ENCODE measurements around the gene PGAP1.

Gene PGAP1, protein sequence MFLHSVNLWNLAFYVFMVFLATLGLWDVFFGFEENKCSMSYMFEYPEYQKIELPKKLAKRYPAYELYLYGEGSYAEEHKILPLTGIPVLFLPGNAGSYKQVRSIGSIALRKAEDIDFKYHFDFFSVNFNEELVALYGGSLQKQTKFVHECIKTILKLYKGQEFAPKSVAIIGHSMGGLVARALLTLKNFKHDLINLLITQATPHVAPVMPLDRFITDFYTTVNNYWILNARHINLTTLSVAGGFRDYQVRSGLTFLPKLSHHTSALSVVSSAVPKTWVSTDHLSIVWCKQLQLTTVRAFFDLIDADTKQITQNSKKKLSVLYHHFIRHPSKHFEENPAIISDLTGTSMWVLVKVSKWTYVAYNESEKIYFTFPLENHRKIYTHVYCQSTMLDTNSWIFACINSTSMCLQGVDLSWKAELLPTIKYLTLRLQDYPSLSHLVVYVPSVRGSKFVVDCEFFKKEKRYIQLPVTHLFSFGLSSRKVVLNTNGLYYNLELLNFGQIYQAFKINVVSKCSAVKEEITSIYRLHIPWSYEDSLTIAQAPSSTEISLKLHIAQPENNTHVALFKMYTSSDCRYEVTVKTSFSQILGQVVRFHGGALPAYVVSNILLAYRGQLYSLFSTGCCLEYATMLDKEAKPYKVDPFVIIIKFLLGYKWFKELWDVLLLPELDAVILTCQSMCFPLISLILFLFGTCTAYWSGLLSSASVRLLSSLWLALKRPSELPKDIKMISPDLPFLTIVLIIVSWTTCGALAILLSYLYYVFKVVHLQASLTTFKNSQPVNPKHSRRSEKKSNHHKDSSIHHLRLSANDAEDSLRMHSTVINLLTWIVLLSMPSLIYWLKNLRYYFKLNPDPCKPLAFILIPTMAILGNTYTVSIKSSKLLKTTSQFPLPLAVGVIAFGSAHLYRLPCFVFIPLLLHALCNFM

DNA sequence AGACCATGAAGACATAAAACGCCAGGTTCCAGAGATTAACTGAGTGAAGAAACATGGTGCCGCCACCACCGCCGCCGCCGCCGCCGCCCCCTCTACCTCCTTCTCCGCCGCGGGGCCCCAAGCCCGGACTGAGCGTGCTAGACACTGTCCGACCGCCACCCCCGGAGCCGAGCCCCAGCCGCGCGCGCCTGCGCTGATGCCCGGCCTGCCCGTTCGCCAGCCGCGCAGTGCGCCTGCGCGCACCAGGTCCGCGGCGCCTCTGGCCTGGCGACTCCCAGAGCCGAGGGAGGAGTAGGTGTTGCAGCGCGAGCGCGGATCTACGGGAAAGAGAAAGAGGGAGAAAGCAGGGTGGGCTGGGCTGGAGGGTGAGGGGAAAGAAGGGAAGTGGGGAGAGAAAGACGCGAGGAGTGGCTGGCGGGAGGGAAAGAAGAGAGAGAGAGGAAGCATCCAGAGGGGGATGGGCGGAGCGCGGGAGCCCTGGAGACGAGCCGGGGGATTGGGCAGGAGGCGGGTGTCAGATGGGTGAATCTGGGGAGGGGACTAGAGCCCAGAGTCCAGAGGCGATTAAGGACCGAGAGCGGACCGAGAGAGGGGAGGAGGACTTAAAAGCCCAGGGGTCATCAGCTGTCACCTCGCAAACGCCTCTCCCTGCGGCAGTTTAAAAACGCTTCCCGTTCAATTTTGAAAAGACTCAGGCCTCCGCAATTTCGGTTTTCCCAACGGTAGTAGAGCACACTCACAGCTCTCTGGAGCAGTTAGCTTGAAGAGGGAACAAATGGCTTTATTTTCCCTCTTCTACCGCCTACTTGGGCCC lies at the start of gene PGAP1:
PGAP1 (minus strand) TSS at position 146 of the 814 bp plus-strand sequence; CDS start at position 55, 91 bp downstream.
- DNase-seq = peak; percentile 83

- DNase-seq = no peak
Observed at GRCh38 chr2:196974970-196975369, 48.5 kb upstream of the PGAP1 start.

GRCh38 chr2:196971574-196972279 lies 45.2 kb upstream of the PGAP1 start:
- DNase-seq = no peak

DNA sequence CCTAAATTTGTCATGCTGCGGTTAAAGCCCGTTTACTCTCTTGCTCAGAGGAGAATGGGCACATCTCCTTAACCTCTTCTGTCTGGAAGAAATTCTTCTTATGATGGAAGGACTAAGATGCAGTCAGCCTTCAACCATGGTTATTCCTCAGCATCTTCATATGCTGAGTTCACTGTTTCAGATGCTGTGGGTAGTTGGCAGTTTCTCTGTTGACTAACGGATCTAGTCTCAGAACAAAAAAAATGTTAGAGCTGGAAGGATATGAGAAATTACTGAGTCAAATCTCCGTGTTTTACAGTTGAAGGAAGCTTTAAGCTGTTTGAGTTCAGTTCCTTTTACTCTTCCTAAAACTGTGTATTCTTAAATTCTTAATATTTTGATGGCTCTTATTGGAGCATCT lies 43.6 kb upstream of the PGAP1 start:
- DNase-seq = no peak

- no peak for DNase-seq
Observed at GRCh38 chr2:196968516-196968915, 42.0 kb upstream of the PGAP1 start.

GRCh38 chr2:196967775-196968174 lies 41.3 kb upstream of the PGAP1 start:
- DNase-seq = no peak

DNA sequence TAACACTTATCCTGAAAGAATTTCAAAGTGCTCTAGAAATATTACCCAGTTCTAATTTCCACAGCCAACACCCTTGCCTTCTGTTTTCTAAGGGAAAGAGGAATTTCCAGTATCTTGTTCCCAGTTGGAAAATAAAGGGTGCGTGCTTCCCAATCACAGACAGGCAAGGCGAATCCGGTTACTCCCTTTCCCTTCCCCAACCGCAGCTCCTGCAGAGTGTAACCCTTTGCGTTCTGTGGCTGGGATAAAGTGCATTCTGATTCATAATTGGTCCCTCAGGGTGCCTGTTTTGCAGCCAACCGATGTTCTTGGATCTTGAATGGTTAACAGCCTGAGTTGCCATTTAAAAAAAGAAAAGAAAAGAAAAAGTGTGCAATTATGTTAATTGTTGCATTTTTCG lies 40.6 kb upstream of the PGAP1 start:
- no peak for DNase-seq

DNA sequence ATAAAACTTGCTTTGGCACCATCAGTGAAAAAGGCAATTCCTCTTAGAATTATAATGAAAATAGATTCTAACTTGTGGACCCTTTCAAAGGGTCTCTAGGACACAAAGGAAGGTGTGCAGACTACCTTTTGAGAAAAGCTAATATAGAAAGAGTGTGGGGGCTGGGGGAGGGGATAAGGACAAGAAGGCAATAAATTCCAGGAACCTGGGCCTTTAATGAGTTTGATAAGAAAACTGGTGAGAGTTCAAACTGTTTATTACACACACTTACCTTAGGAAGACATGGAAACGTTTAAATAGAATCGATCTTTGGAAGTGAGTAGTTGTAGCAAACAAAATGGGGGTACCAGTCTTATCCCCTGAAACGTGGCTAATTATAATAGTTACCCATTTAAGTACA lies 39.6 kb upstream of the PGAP1 start:
- DNase-seq = no peak

DNA sequence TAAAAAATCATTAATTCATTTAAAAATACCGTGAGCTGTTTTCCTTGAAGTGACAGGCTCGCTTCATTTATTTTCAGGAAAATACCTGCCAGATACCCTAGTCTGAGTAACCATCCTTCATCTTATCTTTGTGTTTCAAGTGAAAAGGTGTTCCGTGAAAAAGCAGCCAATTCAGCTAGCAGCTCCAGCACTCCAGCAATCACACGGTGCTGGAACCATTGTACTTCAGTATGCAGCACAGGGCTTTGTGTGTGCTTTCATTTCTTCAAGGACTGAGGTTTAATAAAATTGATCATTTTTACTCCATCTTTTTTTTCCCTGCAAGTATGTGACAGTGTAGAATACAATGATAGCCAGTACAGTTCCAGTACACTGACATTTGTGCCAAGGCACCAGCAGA lies 39.1 kb upstream of the PGAP1 start:
- no peak for DNase-seq

DNA sequence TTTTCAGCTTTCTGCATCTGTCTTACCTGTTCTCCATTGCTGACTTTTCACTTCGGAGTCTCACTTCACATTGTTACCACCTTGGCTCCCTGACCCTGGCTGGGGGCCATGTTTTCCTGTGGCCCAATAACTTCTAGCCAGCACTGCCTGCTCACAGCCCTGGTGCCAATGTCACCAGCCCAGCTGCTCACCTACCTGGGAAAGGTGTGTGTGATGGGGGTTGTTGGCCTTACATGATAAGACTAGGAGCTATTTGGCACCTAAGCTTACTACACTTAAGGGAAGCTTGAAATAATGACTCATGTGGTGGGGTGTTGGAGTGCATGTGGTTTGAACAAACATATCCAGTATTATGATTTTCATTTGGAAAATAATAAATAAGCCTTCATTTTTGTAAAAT lies 37.5 kb upstream of the PGAP1 start:
- DNase-seq = no peak

- no peak for DNase-seq
Observed at GRCh38 chr2:196963043-196963442, 36.5 kb upstream of the PGAP1 start.

DNA sequence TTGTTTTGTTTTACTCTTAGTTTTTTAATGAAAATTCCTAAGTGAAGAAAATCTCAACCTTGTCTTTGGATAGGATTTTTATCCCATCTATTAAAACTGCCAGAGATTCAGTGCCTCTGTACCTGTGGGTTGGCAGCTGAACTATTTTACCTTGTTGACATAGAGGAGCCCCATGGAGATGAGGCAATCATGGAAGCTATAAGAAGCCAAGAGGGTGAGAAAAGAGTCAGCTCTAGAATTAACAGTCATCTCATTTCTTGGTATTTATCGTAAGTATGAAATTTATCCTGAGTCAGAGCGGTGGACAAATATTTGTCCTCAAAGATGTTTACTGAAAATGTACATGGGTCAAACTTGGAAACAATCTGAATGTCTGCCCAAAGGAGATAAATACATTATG lies 35.8 kb upstream of the PGAP1 start:
- DNase-seq = no peak

DNA sequence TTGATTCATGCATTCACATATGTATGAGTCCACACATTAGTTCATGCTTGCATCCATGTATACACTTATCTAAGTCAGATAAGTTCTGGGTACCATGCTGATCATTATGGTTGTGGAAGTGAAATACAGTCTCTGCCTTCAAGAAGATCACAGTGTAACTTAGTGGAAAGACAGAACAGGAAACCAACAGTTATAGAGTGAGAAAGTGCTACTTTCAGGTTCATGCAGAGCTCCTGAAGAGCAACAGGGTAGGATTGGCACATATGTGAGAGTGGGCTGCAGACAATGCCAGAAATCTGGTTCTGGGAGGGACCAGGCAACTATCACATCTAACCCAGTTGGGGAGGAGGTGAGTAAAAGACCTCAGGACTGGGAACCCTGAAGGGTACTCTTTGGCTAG lies 35.4 kb upstream of the PGAP1 start:
- DNase-seq = no peak

- DNase-seq = no peak
Observed at GRCh38 chr2:196959734-196960338, 33.3 kb upstream of the PGAP1 start.

- DNase-seq = no peak
Observed at GRCh38 chr2:196959281-196959680, 32.8 kb upstream of the PGAP1 start.

GRCh38 chr2:196957881-196958525 lies 31.5 kb upstream of the PGAP1 start:
- no peak for DNase-seq

DNA sequence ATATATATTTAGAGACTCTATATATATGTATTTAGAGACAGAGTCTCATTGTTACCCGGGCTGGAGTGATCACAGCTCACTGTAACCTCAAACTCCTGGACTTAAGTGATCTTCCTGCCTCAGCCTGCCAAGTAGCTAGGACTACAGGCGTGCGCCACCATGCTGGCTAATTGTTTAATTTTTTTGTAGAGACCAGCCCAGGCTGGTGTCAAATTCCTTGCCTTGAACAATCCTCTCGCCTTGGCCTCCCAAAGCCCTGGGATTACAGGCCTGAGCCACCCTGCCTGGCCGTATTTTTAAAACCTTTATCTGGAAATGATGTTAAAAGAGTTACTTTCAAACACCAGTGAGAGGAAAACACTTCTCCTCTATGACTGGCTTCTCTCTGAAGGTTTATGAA lies 30.9 kb upstream of the PGAP1 start:
- DNase-seq = no peak

GRCh38 chr2:196956069-196956468 lies 29.6 kb upstream of the PGAP1 start:
- no peak for DNase-seq

- DNase-seq = no peak
Observed at GRCh38 chr2:196955036-196955435, 28.5 kb upstream of the PGAP1 start.

GRCh38 chr2:196954001-196954400 lies 27.5 kb upstream of the PGAP1 start:
- DNase-seq = no peak

DNA sequence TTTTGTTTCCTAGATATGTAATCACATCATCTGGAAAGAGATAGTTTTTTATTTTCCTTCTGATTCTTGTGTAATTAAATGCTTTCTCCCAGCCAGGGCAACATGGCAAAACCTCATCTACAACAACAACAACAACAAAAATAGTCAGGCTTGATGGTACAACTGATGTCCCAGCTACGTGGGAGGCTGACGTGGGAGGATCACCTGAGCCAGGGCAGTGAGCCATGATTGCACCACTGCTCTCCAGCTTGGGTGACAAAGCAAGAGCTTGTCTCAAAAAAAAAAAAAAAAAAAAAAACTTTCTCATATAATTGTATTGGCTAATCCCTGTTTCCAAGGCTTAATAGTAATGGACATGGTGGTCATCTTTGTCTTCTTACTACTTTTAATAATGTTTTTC lies 26.4 kb upstream of the PGAP1 start:
- no peak for DNase-seq

GRCh38 chr2:196951973-196952372 lies 25.5 kb upstream of the PGAP1 start:
- DNase-seq = no peak
